ENCODE data around the gene RCOR3. TPM values are rescaled to one million over a fixed set of nuclear protein-coding genes. Genes with fewer than 3 reads are reported as not detected.

Gene RCOR3
- total RNA-seq, 6 donors from 2014 or later = 27.2 to 97.4 (median 46.5) TPM

DNA sequence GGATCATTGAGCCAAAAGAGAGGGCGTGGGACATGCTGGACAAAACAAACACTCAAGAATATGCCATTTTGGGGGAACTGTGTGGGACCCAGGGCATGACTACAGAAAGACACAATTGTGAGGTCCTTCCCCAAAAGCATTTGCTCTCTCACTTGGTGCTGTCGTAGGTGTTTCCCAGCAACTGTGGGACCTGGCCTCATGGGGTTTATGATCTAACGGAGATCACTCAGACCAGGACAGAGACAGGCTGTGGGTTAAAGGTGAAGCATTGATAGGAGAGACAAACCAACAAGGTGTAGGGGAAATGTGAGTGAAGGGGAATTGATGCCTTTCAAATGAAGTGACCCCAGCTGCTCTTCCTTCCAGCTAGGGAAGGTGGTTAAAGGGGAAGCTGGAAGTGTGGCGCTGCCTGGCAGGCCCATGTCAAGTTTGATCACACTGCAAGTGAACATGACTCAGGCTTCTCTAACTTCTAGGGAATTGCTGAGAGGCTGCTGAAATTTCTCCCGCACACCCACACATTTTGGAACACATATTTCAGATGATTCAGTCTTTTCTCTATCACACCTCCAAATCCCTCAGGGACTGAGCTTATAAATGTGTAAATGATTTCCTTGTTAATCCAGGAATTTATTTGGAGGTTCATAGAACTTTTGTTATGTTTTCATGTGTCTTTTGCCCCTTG is 97.7 kb downstream of the RCOR3 start:
- Histone ChIP-seq H3K4me3 (no peak overlapping the region), H3K4me1 (no peaks in the 10 kb centered on the region), H3K9me3 (no peaks in the 10 kb centered on the region), H3K27ac (no peak overlapping the region), H3K27me3 (no peaks in the 10 kb centered on the region), H3K36me3 (peaks cover 0 to 13% (median 2%) of the 10 kb centered on the region in 4 donors)
- peak in 1 of 2 donors; percentile 70 for ATAC-seq (ENCODE audit: low FRiP score in 2 of 2)
- 71 to 73% methylated on average over 5 of the region's 5 CpGs for WGBS, 2 donors
- no peak for DNase-seq
- TF ChIP-seq POLR2AphosphoS5 (IDR thresholded peaks at IDR 0.05) (no peak), EP300 (IDR thresholded peaks at IDR 0.05) (no peak), CTCF (IDR thresholded peaks at IDR 0.05) (no peak), POLR2A (IDR thresholded peaks at IDR 0.05) (no peak)

GRCh38 chr1:211358685-211359084 is 99.5 kb downstream of the RCOR3 start:
- no peak for TF ChIP-seq CTCF (IDR thresholded peaks at IDR 0.05)
- no peak for TF ChIP-seq POLR2A (IDR thresholded peaks at IDR 0.05)
- no peak for TF ChIP-seq EP300 (IDR thresholded peaks at IDR 0.05)
- no peak for TF ChIP-seq POLR2AphosphoS5 (IDR thresholded peaks at IDR 0.05)
- H3K9me3 ChIP-seq = no peaks in the 10 kb centered on the region
- WGBS, 2 donors = 93 to 97% methylated on average over 1 of the region's 1 CpG
- H3K4me1 ChIP-seq = no peaks in the 10 kb centered on the region
- no peak for DNase-seq
- H3K27ac ChIP-seq = no peak overlapping the region
- ATAC-seq (ENCODE audit: low FRiP score in 2 of 2) = no peak
- H3K36me3 ChIP-seq = peaks cover 0 to 13% (median 2%) of the 10 kb centered on the region in 4 donors
- H3K27me3 ChIP-seq = no peaks in the 10 kb centered on the region
- H3K4me3 ChIP-seq = no peak overlapping the region

DNA sequence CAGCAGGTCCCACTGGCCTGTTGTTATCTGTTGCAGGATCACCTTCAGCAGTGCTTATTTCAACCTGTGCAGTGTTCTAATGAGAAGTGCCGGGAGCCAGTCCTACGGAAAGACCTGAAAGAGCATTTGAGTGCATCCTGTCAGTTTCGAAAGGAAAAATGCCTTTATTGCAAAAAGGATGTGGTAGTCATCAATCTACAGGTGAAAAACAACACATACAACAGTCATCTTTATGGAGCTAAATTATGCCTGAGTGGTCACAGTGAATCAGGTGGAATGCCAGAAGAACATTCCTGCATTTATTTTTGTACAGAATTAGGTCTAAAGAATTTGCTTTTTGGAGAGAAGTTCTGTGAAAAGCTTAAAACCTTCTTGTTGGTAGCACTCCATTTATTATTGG is 100.7 kb downstream of the RCOR3 start:
- H3K9me3 ChIP-seq = no peaks in the 10 kb centered on the region
- TF ChIP-seq POLR2A (IDR thresholded peaks at IDR 0.05) (no peak), CTCF (IDR thresholded peaks at IDR 0.05) (no peak), EP300 (IDR thresholded peaks at IDR 0.05) (no peak), POLR2AphosphoS5 (IDR thresholded peaks at IDR 0.05) (no peak)
- WGBS, 2 donors = 78 to 93% methylated on average over 3 of the region's 3 CpGs
- no peak for ATAC-seq (ENCODE audit: low FRiP score in 2 of 2)
- DNase-seq = no peak
- peaks cover 0 to 13% (median 2%) of the 10 kb centered on the region in 4 donors for H3K36me3 ChIP-seq
- no peaks in the 10 kb centered on the region for H3K27me3 ChIP-seq
- H3K27ac ChIP-seq = no peak overlapping the region
- H3K4me3 ChIP-seq = no peak overlapping the region
- no peaks in the 10 kb centered on the region for H3K4me1 ChIP-seq

DNA sequence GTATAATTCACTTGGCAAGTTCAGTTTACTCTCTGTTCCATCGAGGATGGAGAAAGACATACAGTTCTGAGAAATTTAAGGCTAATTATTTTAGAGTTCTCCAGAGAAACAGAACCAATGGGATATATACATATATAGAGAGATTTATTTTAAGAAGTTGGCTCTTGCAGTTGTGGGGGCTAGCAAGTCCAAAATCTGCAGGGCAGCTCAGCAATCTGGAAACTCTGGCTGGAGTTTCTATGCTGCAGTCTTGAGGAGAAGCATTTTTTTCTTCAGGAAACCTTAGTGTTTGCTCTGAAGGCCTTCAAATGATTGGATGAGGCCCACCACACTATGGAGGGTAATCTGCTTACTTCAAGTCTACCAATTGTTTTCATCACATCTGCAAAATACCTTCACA is 102.0 kb downstream of the RCOR3 start:
- Histone ChIP-seq H3K4me1 (no peaks in the 10 kb centered on the region), H3K27ac (no peak overlapping the region), H3K4me3 (no peak overlapping the region), H3K36me3 (peaks cover 0 to 20% (median 4%) of the 10 kb centered on the region in 4 donors), H3K9me3 (no peaks in the 10 kb centered on the region), H3K27me3 (no peaks in the 10 kb centered on the region)
- TF ChIP-seq POLR2AphosphoS5 (IDR thresholded peaks at IDR 0.05) = no peak
- no peak for DNase-seq
- WGBS, 2 donors = 88 to 97% methylated on average over 1 of the region's 1 CpG
- ATAC-seq (ENCODE audit: low FRiP score in 2 of 2) = no peak

Other genes starting within 250 kb of the RCOR3 start
- gene KCNH1, start 125.2 kb upstream of the RCOR3 start, total RNA-seq = under 1 TPM in 1 of 6 donors, not detected in 5; 0.09 TPM
- gene TRAF5, start 67.5 kb downstream of the RCOR3 start, total RNA-seq = 10 to 100 TPM in 3 of 6 donors, 1 to 10 TPM in 3; 4.6 to 13.6 (median 9.5) TPM
- gene RD3, start 232.8 kb downstream of the RCOR3 start, total RNA-seq = under 1 TPM in 4 of 6 donors, not detected in 2; 0.14 to 0.37 (median 0.17) TPM

All from upper lobe of left lung (tissue), 6 donors.